Lung (tissue), 12 donors: ENCODE results near the gene MANEAL. TPM values are rescaled to one million over a fixed set of nuclear protein-coding genes. Genes with fewer than 3 reads are reported as not detected.
A peak's percentile ranks its signal among the peaks of the same experiment; 100 is the strongest.

Source experiments
- ATAC-seq: fragments of 200-7000 bp; cut with Tn5 transposase; one replicate; pipeline ENCODE4 v1.9.1; 2020; ENCODE audit warnings: moderate number of reproducible peaks; ENCODE audit not compliant: insufficient read depth, low FRiP score
- DNase-seq, 3 donors: peaks; one replicate each; pipeline ENCODE4 v3.0.0-alpha.2; 2013 to 2017
- H3K27ac ChIP-seq, 2 donors: one replicate each; pipeline ENCODE4 v1.5.1; 2013; ENCODE audit warnings: mild to moderate bottlenecking in 2 of 2, moderate library complexity in 2 of 2, control low read depth in 1 of 2, inconsistent platforms in 1 of 2, low read depth in 1 of 2, low read length in 1 of 2
- H3K27me3 ChIP-seq, 3 donors: one replicate each; pipeline ENCODE4 v1.5.1; 2013; ENCODE audit warnings: low read length in 2 of 3; ENCODE audit not compliant: control insufficient read depth in 3 of 3, insufficient read depth in 3 of 3
- H3K36me3 ChIP-seq, 4 donors: one replicate each; pipeline ENCODE4 v1.5.1; 2013; ENCODE audit warnings: low read length in 4 of 4, mild to moderate bottlenecking in 1 of 4, moderate library complexity in 1 of 4; ENCODE audit not compliant: control insufficient read depth in 4 of 4, insufficient read depth in 4 of 4
- H3K4me1 ChIP-seq, 5 donors: one replicate each; pipeline ENCODE4 v1.5.1; 2013; ENCODE audit warnings: low read length in 5 of 5, mild to moderate bottlenecking in 2 of 5, moderate library complexity in 1 of 5; ENCODE audit not compliant: control insufficient read depth in 5 of 5, insufficient read depth in 5 of 5
- H3K4me3 ChIP-seq: one replicate; pipeline ENCODE4 v1.5.1; 2013; ENCODE audit warnings: mild to moderate bottlenecking, control low read depth, moderate library complexity
- H3K9ac ChIP-seq, 2 donors: one replicate each; pipeline ENCODE4 v1.5.1; 2013; ENCODE audit warnings: low read length in 2 of 2, control low read depth in 1 of 2; ENCODE audit not compliant: insufficient read depth in 1 of 2
- H3K9me3 ChIP-seq, 4 donors: one replicate each; pipeline ENCODE4 v1.5.1; 2013; ENCODE audit warnings: low read length in 3 of 4, mild to moderate bottlenecking in 1 of 4, moderate library complexity in 1 of 4; ENCODE audit not compliant: control insufficient read depth in 4 of 4, insufficient read depth in 3 of 4
- CTCF ChIP-seq: IDR thresholded peaks from 2 replicates; pipeline ENCODE4 v1.5.1; 2012; ENCODE audit warnings: mild to moderate bottlenecking; ENCODE audit errors: control extremely low read depth, extremely low read depth
- WGBS, 2 donors: extraction: QIAGEN DNeasy Blood & Tissue Kit; methylation state at CpG; one replicate each; pipeline ENCODE4 v1.1.7; 2013; 5-methylcytosine and 5-hydroxymethylcytosine counted together
- polyA plus RNA-seq, 2 donors: library from polyadenylated mRNA; stranded (reverse); fragments of 200-250 nt; gene quantifications; one replicate each; pipeline ENCODE4 v1.2.1, GENCODE V29; 2013
- total RNA-seq, 2 donors: library from RNA; depleted of rRNA in 1 of 2; stranded (reverse); fragments of >200 nt in 1 of 2; gene quantifications; one replicate each; pipeline ENCODE4 v1.2.1, GENCODE V29; 2014 to 2021
- donor health status: control.
- donor health status: control.
- donor health status: Bipolar disorder and iron deficiency.
- donor health status: healthy.
- donor health status: DM: yes; HTN: yes; CAD: no.

MANEAL gene
- total and polyA plus RNA-seq, 4 donors: 2.3 to 8.1 (median 3.4) TPM

GRCh38 chr1:37782491-37782890 is 11.2 kb upstream of the MANEAL start:
- Histone ChIP-seq H3K4me1 (no peaks in the 10 kb centered on the region), H3K27me3 (peaks cover 0 to 7% (median 0%) of the 10 kb centered on the region in 3 donors), H3K9me3 (no peaks in the 10 kb centered on the region), H3K9ac (no peak overlapping the region), H3K4me3 (no peak overlapping the region), H3K27ac (no peak overlapping the region), H3K36me3 (no peaks in the 10 kb centered on the region)
- no peak for TF ChIP-seq CTCF
- DNase-seq: no peak
- ATAC-seq: no peak
- WGBS, 2 donors: 81 to 87% methylated on average over 17 of the region's 17 CpGs

- 32 to 37% methylated on average over 36 of the region's 36 CpGs for WGBS, 2 donors
- Histone ChIP-seq H3K9me3 (no peaks in the 10 kb centered on the region), H3K9ac (no peak overlapping the region), H3K4me3 (peak overlapping the region; percentile 59), H3K36me3 (no peaks in the 10 kb centered on the region), H3K27ac (no peak overlapping the region), H3K4me1 (peaks cover 0 to 20% (median 0%) of the 10 kb centered on the region in 5 donors), H3K27me3 (peaks cover 2 to 18% (median 14%) of the 10 kb centered on the region in 3 donors)
- TF ChIP-seq CTCF: no peak
- ATAC-seq (no peak), DNase-seq (no peak)
These were observed 532 bp upstream of the MANEAL start for GRCh38 chr1:37792943-37793686.

GRCh38 chr1:37794372-37795339 is 1.0 kb downstream of the MANEAL start:
- H3K9me3 ChIP-seq: no peaks in the 10 kb centered on the region
- DNase-seq (no peak), ATAC-seq (no peak)
- H3K9ac ChIP-seq: no peak overlapping the region
- TF ChIP-seq CTCF: no peak
- peak overlapping the region; percentile 59 for H3K4me3 ChIP-seq
- peaks cover 0 to 6% (median 0%) of the 10 kb centered on the region in 4 donors for H3K36me3 ChIP-seq
- H3K27ac ChIP-seq: no peak overlapping the region
- H3K4me1 ChIP-seq: peaks cover 0 to 20% (median 0%) of the 10 kb centered on the region in 5 donors
- 11 to 15% methylated on average over 44 to 59 of the region's 59 CpGs for WGBS, 2 donors
- H3K27me3 ChIP-seq: peaks cover 0 to 17% (median 14%) of the 10 kb centered on the region in 3 donors
